Retinal pigment epithelial cell (primary cell): ENCODE results near the gene AMZ2.
"Not testable (repeated sequence)": the region's sequence is repeated elsewhere in the genome, so short reads cannot be mapped to it uniquely, and the experiment has no call there.

Experiments used
- DNase-seq: peaks from one replicate; pipeline ENCODE4 v3.0.0-alpha.2; 2010; ENCODE audit warnings: low read depth
- H3K4me3 ChIP-seq: 2 replicates; pipeline ENCODE4 v1.5.1; 2011; ENCODE audit warnings: mild to moderate bottlenecking, low read length, control low read depth, moderate library complexity
- CTCF ChIP-seq: conservative IDR thresholded peaks from 2 replicates; pipeline ENCODE4 v1.5.1; 2011; ENCODE audit warnings: low read depth, low read length, control low read depth, inconsistent platforms

Gene AMZ2

DNA sequence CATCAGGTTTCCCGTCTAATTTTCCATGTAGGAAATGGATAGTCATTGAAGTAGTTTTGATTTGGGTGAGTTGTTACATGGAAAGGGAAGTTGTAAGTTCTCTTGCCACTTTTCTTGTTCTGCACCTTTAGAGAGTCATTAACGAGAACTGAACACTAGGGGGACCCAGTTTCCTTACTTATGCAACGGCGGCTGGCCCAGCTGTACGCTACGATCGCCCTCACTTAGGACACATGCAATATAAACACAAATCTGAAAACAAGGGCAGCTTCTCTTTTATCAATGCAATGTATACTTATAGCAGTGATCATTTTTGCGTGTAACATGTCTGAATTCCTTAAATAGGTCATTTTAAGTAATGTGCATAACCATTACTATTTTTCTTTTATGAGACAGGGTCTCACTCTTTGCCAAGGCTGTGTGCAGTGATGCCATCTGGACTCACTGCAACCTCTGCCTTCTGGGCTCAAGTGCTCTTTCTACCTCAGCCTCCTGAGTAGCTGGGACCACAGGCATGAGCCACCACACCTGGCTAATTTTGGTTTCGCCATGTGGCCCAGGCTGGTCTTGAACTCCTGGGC lies 15.3 kb downstream of the AMZ2 start:
- not testable (repeated sequence) for H3K4me3 ChIP-seq, DNase-seq
- TF ChIP-seq CTCF: peak; percentile 50

GRCh38 chr17:68265833-68266232 lies 18.0 kb downstream of the AMZ2 start:
- not testable (repeated sequence) for DNase-seq, H3K4me3 ChIP-seq

DNA sequence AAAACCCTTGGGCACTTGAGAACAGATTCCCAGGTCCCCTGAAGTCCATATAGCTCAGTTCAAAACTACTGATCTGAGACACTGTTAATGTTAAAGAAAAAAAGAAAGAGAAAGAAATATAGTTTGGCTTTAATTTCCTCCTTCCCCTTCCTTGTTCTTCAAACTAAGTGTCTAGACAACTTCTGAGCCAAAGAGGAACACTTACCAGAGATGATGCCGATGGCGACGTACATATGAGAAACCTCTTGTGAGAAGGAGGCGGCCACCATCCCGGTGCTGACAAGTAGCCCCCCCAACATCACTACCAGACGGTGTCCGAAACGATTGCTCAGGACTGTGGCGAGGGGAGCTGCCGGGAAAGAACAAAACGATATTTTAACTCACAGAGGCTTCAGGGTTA lies 25.9 kb downstream of the AMZ2 start:
- H3K4me3 ChIP-seq: no peak overlapping the region
- no peak for TF ChIP-seq CTCF
- no peak for DNase-seq

DNA sequence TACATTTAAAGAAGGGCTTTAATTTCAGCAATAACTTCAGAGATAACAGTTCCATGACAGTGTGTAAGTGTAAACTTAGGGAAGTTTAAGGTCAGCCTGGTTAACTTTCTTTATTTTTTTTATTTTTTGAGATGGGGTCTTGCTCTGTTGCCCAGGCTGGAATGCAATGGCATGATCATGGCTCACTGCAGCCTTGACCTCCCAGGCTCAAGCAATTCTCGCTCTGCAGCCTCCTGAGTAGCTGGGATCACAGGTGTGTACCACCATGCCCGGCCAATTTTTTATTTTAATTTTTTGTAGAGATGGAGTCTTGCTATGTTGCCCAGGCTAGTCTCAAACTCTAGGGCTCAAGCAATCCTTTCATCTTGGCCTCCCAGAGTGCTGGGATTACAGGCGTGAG lies 28.5 kb downstream of the AMZ2 start:
- not testable (repeated sequence) for H3K4me3 ChIP-seq

GRCh38 chr17:68277807-68278206 lies 30.0 kb downstream of the AMZ2 start:
- no peak overlapping the region for H3K4me3 ChIP-seq
- no peak for DNase-seq
- TF ChIP-seq CTCF: no peak

More for the DNA sequence above, 28.5 kb downstream of the AMZ2 start:
- not testable (repeated sequence) for DNase-seq

DNA sequence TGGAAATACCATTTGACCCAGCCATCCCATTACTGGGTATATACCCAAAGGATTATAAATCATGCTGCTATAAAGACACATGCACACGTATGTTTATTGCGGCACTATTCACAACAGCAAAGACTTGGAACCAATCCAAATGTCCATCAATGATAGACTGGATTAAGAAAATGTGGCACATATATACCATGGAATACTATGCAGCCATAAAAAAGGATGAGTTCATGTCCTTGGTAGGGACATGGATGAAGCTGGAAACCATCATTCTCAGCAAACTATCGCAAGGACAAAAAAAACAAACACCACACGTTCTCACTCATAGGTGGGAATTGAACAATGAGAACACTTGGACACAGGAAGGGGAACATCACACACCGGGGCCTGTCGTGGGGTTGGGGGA lies 34.1 kb downstream of the AMZ2 start:
- H3K4me3 ChIP-seq: not testable (repeated sequence)

GRCh38 chr17:68288375-68288774 lies 40.5 kb downstream of the AMZ2 start:
- no peak for DNase-seq
- no peak for TF ChIP-seq CTCF
- no peak overlapping the region for H3K4me3 ChIP-seq

More for the DNA sequence above, 34.1 kb downstream of the AMZ2 start:
- not testable (repeated sequence) for DNase-seq

GRCh38 chr17:68288804-68289203 lies 41.0 kb downstream of the AMZ2 start:
- H3K4me3 ChIP-seq: no peak overlapping the region
- peak; percentile 24 for TF ChIP-seq CTCF
- DNase-seq: no peak

- H3K4me3 ChIP-seq: no peak overlapping the region
These were observed 41.6 kb downstream of the AMZ2 start for GRCh38 chr17:68289473-68289872.

More at GRCh38 chr17:68289473-68289872, 41.6 kb downstream of the AMZ2 start:
- no peak for TF ChIP-seq CTCF
- no peak for DNase-seq
